Fibroblast of lung (primary cell): Measurements from ENCODE around the gene TSEN2.

ENCODE experiments used
- EZH2 ChIP-seq: IDR thresholded peaks from 2 replicates; pipeline ENCODE4 v1.5.1; 2012; ENCODE audit warnings: low read length, control low read depth, mild to moderate bottlenecking; ENCODE audit errors: missing control alignments
- TF ChIP-seq, protein P1 (sequence below), 2 donors: IDR thresholded peaks in 1 of 2; conservative IDR thresholded peaks in 1 of 2; 1 replicate in 1 of 2; 2 replicates in 1 of 2; pipeline ENCODE4 v1.5.1; 2011 to 2012; ENCODE audit warnings: low read length in 2 of 2, control low read depth in 1 of 2, inconsistent platforms in 1 of 2, low read depth in 1 of 2, mild to moderate bottlenecking in 1 of 2

GRCh38 chr3:12489832-12490231 is 5.6 kb downstream of the TSEN2 start:
- TF ChIP-seq, protein P1, sequence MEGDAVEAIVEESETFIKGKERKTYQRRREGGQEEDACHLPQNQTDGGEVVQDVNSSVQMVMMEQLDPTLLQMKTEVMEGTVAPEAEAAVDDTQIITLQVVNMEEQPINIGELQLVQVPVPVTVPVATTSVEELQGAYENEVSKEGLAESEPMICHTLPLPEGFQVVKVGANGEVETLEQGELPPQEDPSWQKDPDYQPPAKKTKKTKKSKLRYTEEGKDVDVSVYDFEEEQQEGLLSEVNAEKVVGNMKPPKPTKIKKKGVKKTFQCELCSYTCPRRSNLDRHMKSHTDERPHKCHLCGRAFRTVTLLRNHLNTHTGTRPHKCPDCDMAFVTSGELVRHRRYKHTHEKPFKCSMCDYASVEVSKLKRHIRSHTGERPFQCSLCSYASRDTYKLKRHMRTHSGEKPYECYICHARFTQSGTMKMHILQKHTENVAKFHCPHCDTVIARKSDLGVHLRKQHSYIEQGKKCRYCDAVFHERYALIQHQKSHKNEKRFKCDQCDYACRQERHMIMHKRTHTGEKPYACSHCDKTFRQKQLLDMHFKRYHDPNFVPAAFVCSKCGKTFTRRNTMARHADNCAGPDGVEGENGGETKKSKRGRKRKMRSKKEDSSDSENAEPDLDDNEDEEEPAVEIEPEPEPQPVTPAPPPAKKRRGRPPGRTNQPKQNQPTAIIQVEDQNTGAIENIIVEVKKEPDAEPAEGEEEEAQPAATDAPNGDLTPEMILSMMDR (conservative IDR thresholded peaks at IDR 0.05 in 1 of 2, IDR thresholded peaks at IDR 0.05 in 1 of 2; ENCODE audit: low read depth in 1 of 2, low read length in 2 of 2), result no peak
- TF ChIP-seq EZH2, result no peak
